ENCODE results near the gene MAG.

DNA sequence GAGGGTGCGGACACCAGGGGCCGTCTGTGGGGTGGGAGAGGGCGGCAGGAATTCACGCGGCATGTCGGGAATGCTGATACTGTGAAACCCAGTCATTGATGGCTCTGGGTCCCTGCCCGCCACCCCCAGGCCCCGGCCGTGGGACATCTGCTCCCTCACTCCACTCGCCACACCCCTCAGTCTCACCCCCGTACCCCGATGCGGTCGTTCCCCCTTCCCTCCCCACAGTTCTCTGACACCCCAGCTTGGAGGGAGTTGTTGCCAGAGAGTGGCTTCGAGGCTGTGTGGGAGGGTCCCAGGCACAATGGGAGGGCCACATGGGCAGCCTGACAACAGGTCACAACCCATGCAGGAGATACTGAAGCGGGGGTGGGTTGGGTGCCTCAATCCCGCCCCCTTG is 1.8 kb downstream of the MAG start:
- no peak for TF ChIP-seq POLR2A (IDR thresholded peaks at IDR 0.05)
- TF ChIP-seq, protein P1, sequence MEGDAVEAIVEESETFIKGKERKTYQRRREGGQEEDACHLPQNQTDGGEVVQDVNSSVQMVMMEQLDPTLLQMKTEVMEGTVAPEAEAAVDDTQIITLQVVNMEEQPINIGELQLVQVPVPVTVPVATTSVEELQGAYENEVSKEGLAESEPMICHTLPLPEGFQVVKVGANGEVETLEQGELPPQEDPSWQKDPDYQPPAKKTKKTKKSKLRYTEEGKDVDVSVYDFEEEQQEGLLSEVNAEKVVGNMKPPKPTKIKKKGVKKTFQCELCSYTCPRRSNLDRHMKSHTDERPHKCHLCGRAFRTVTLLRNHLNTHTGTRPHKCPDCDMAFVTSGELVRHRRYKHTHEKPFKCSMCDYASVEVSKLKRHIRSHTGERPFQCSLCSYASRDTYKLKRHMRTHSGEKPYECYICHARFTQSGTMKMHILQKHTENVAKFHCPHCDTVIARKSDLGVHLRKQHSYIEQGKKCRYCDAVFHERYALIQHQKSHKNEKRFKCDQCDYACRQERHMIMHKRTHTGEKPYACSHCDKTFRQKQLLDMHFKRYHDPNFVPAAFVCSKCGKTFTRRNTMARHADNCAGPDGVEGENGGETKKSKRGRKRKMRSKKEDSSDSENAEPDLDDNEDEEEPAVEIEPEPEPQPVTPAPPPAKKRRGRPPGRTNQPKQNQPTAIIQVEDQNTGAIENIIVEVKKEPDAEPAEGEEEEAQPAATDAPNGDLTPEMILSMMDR (IDR thresholded peaks at IDR 0.05), result no peak

All from uterus (tissue), 2 donors.